GM12872 (cell line): ENCODE data around the gene RSPO4.

Experiments
- CTCF ChIP-seq: IDR thresholded peaks from 3 replicates; pipeline ENCODE4 v1.5.1; 2011; ENCODE audit warnings: low read depth, mild to moderate bottlenecking, low read length, moderate library complexity; ENCODE audit not compliant: insufficient read depth

The RSPO4 gene

GRCh38 chr20:992801-993535, 9.1 kb downstream of the RSPO4 start:
- no peak for TF ChIP-seq CTCF

DNA sequence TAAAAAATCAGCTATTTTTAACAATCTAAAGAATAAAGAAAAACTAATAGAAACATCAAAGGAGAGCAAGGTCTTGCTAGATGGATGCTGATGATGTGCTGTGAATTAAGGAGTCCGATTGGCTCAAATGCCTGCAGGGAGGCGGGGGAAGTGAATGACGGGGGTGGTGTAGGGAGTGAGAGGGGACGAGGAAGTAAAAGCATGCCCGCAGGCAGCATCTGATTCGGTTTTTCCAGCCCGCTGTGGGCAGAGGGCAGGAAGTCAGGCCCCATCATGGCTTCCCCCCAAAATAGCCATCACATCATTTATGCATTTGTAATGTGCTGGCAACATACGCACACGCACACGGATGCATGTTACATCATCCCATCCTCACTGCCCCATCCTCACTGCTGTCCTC, 10.3 kb downstream of the RSPO4 start:
- no peak for TF ChIP-seq CTCF

DNA sequence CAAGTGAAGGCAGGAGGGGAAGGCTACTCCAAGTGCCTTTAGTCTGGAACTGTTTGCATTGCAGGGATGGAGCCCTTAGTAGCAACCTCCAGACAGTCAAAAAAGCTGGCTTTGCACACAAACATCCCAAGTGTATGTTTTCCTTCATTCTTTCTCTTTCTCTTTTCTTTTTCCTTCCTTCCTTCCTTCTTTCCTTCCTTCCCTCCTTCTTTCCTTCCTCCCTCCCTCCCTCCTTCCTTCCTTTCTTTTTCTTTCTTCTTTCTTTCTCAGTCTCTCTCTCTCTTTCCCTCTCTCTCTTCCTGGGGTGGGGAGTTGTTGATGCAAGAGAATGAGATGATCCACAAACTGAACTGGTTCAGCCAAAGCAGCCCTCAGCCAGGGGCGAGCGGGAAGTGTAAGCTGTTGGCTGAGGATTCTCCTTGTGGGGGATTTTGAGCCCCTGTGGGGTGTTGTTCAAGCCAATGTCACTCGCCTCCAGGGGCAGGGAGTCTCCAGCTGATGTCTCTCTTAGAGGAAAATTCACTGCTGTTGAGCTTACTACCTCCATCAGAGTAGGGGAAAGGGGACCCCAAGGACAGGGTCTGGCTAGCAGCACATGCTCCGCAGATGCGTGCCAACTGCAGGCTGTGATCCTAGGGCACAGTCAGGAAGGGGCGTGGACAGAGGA, 11.7 kb downstream of the RSPO4 start:
- no peak for TF ChIP-seq CTCF

- TF ChIP-seq CTCF = no peak
Observed at GRCh38 chr20:988272-988671, 13.8 kb downstream of the RSPO4 start.

DNA sequence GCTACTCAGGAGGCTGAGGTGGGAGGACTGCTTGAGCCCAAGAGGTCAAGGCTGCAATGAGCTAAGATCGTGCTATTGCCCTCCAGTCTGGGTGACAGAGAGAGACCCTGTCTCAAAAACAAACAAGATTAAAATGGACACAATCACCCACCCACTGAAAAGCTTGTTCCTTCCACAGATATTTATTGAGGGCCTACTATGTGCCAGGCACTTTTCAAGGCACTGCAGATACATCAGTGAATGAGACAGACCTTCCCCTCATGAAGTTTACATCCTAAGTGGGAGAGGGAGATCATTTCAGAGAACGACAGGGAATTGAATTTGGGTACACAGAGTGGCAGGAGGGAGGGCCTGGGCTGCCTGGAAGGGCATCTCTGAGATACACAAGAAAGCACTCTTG, 14.4 kb downstream of the RSPO4 start:
- TF ChIP-seq CTCF = no peak

DNA sequence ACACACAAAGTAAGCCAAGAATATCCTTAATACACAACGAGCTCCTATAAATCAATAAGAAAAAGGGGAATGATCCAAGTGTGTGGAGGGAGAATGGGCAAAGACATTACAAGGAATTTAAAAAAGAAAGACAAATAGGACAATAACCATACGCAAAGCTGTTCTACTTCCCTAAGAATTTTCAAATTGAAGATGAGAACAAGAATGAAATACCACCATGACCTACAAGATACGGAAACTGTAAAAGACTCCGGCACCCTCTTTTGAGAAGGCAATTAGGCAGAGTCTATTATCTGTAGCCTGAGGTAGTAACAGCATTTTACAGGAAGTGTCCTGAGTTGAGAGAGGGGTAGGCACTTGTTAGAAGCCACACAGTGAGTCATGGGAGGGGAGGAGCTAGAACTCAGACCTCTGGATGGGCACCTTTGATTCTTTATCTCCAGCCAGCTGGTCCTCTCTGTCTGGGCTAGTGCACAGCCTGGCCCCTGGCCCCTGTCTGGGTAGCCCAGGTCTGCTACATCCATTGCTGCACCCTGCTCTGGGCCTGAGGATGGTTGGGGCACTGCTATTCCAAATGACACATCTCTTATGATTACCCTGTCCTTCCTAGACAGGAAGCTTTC, 15.3 kb downstream of the RSPO4 start:
- no peak for TF ChIP-seq CTCF

- TF ChIP-seq CTCF = no peak
Observed at GRCh38 chr20:982754-983153, 19.4 kb downstream of the RSPO4 start.
